GM18909 (cell line): Measurements from ENCODE around the gene C5orf52.

Experiments used
- ATAC-seq: cut with Tn5 transposase; IDR thresholded peaks from one replicate; pipeline ENCODE4 v1.9.1; 2021; ENCODE audit warnings: mild to moderate bottlenecking; ENCODE audit not compliant: unreplicated experiment, poor library complexity

The C5orf52 gene

DNA sequence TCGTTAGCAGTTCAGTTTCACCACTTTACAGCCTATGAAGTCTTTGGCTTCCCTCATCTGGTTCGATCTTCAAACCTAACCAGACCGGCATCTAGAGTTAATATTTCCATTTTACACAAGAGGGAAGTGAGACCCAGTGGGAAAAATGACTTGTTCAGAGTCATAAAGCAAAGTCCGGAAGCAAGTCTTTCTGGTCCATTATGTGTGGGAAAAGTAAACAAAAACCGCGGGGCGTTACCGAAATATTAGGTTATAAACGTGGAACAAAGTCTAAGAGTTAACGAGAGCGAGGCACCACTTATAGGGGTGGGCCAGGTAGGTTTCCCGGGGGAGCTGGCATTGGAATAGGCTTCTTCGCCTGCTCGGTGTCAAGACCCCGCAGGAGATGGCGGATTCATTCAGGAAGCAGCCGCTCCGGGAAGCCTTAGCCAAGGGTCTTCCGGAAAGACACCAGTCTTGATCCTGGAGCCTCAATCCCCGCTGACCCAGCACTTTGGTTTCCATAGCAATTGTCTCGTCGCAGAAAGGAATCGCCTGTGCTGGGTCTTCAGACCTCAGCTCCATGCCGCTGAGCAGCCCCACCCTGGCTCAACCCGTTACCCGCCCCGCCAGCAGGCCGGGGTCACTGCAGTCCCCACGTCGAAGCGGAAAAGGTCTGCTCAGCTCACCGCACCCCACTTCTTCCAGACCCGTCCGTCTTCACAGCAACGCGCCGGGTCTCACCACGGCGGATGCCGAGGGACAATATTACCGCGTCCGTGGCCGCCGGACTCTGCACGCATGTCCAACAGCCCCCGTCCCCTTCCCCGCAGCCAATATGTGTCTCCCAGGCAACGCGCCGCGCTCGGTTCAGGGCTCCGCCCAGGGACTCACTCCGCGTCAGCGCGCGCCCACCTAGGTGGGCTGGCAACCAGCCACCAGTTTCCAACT lies at the start of gene C5orf52:
TSS of gene C5orf52 (plus strand) at position 872 of the 930 bp plus-strand sequence. CDS start 82 bp downstream, outside the sequence.
- ATAC-seq: no peak

DNA sequence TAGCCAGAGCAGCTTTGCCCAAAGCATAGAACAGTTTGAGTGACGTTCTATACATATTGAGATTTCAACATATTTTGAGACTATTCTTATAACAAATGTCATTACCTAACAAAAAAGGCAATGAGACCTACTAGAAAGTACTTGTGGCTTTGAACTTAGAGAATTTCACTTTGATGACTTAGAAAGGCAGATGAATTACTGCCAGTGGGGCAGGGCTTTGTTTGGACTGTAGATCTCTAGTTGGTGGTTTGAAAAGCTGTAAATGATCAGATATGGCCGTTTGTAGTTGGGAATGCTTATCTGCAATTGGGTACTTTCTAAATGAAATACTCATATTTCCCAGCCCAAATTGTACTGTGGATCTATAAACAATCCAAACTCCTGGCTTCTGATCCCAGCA lies 47.2 kb upstream of the C5orf52 start:
- ATAC-seq: no peak

DNA sequence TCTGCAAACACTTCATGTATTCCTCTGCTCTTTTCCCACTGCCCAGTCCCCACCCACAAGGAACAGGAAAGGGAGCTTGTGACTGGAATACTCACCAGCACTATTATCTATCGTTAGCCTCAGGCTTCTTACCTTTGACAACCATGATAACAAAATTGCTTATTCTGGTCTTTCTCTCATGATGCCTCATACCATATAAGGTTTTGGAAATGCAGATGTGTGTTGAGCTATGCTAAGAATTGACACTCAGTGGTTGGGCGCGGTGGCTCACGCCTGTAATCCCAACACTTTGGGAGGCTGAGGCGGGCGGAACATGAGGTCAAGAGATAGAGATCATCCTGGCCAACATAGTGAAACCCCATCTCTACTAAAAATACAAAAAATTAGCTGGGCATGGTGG lies 44.5 kb upstream of the C5orf52 start:
- ATAC-seq: no peak

DNA sequence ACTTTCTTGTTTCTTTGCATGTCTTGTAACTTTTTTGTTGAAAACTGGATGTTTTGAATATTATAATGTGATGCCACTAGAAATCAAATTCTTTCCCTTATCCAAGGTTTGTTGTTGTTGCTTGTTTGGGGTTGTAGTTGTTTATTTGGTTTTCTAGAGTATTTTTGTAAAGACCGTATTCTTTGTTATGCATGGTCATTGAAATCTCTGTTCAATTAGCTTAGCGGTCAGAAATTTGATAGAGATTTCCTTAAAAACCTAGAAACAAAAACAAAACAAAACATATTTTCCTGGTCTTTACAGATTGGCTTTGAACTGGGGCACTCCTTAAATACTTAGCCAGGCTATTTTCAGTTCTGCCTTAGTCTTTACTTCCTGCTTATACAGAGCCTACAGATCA lies 41.0 kb upstream of the C5orf52 start:
- no peak for ATAC-seq

DNA sequence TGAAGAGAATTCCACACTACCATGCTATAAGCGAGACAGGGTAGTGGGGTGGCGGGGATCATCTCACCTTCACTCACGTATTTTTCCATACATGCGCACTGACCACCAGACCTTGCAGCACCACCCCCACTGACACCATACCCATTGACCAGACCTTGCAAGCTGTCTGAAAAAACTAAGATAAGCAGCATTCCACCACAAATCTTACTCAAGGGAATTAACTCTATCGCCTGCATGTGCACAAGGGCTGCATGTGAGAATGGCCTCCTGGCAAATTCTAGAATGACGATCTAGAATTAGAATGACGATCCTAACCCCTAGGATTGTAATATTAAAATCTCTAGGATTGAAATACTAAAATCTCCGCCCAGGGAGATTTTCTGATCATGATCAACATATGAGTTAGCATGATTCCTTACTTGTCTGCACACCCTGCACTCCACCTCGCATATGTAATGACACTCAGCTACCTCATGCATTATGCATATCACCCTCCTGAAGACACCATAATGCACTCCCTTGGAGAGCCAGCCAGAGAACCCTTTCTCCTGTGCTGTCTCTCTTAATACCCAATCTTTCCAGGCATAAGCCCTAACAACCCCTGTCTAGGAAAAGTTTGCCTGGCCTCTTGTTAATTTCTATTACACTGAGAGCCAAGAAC lies 30.8 kb upstream of the C5orf52 start:
- ATAC-seq: no peak

DNA sequence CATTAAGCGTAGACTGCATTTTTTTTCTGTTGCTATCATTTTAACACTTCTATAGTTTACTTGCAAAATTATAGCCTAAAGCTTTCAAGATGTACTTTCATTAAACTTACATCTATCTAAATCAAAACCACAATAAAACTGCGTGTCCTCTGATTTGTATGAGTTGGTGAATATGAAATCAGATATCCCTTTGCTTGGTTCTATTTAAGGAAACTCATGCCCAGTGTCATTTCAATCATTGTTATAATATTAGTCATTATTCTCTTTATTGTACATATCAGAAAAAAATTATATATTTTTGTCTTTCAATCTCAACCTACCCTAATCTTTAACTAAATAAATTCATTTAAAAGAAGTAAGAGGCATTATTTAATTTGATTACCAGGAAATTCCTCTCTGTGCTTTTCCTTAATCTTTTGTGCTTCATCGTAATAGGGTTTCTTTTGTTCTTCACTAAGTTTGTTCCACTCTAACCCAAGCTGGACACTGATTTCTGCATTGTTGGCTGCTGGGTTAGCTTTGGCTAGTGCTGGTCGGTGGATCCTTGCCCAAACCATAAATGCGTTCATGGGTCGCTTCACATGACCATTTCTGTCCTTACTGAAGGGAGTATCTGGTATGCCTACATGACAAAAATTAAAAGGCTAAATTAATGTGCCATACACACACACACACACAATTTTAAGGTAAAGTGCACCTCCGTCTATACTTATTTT lies 22.9 kb upstream of the C5orf52 start:
- ATAC-seq: no peak

DNA sequence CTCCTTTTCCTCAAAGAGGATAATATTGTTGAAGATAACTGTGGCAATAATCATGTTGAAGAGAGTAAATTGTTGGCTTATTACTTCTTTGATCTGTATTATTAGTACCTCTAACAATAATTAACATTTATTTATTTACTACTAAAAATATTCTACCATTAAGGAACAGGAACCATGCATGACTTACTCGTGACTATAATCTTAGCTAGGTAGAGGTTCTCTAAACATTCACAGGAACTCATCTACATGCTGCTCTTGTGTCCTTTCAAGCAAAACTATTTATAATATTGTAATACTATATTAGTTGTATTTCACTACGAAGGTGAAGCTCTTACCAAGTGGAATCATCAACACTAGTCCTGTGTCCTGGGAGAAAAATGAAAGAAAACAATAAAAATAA lies 22.2 kb upstream of the C5orf52 start:
- no peak for ATAC-seq

DNA sequence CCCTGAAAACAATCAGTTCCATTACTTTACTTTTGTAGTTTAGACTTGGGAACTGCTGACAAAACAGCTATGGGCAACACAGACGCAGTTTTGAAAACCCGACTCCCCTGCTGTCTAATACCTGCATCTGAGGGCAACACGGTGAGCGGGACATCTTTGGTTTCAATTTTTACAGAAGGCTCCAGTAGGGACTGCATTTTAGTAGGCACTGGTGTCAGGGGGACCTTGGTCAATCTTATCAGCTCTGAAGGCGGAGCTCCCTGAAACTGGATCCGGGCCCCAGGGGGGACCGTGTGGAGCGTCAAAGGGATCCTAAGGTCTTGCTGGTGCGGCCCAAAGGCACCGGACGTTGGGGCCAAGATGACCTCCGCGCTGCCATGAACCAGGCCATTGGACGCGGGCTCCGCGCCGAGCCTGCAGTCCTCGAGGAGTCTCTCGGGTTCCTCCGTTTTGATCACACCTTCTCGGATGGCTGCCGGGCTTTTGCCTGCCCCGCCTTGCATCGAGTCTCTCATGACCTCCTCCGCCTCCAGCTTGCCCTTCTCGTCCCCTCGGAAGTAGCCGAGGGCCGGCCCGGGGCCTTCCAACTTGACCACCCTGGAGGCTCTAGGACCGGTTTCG lies 20.2 kb upstream of the C5orf52 start:
- ATAC-seq: no peak

DNA sequence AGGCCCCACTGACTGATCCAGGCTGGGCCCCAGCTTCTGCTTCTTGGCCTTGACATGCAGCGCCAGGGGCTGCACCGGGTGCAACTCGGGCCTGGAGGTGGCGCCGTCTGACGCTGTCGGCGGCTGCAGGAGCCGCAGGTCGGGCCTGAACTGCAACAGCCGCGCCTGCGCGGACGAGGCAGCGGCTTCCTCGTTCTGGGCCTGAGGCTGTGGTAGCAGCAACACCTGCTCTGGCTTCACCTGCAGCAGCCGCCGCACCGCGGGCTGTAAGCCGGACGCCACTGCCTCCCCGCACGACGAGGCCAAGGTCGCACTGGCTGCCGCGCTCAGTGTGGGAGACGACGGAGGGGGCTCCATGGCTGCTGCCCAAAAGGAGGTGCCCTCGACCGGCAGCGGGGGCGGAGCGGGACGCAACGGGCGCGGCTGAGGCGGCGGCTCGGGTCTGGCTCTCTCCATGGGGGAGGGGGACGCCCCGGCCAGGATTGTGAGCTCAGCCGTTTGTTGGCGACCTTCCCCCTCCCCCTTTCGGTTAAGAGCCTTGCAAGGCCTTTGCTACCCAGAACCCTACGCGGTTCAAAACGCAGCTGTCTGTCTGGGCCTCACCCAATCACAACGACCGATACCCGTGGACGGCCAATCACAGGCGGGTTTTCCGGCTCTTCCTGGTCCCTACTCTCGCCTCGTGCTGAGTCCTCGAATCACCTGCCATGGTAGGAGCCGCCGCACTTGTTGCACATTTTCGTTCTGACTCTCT lies 19.5 kb upstream of the C5orf52 start:
- peak; percentile 81 for ATAC-seq

DNA sequence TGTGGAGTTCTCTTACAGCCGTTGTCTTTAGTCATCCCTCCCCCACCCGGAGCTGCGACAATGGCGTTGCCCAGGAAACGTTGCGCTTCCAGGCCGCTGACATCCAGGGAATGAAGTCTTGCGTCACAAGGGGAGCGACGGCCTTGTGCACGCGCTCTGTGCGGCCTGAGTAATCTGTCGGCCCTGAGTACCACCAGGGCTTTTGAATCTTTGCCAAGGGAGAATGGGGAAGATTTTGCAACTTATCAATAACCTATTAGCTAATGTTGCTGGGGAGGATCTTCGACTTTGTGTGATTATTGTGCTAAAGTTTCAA lies 19.0 kb upstream of the C5orf52 start, which contains the start of gene SOX30:
TSS of gene SOX30 (minus strand) at position 62 of the 316 bp plus-strand sequence. CDS start 360 bp downstream, outside the sequence.
- ATAC-seq: no peak

DNA sequence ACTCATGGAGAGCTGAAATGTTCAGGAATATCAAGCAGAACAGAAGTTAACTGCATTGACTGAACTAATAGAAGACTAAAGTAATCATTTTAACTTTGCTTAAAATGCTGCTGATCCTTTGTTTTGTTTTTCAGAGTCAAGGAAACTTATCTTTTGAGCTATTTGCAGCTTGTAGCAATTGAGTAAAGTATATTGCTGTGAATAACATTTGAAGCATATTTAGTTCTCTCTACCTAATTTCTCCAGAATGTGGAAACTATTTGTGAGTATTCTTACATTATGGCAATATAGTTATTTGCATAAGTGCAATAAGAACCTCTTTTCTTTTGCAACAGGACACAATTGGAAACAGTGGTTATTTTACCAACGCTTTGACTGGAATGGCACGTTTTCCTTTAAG lies 13.8 kb upstream of the C5orf52 start:
- ATAC-seq: no peak

DNA sequence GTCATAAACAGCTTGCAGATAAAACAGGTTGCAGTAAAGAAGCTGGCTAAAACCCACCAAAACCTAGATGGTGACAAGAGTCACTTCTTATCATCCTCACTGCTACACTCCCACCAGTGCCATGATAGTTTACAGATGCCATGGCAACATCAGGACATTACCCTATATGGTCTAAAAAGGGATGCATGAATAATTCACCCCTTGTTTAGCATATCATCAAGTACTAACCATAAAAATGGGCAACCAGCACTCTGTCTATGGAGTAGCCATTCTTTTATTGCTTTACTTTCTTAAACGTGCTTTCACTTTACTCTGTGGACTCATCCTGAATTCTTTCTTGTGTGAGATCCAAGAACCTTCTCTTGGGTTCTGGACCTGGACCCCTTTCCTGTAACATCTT lies 12.4 kb upstream of the C5orf52 start:
- ATAC-seq: no peak

DNA sequence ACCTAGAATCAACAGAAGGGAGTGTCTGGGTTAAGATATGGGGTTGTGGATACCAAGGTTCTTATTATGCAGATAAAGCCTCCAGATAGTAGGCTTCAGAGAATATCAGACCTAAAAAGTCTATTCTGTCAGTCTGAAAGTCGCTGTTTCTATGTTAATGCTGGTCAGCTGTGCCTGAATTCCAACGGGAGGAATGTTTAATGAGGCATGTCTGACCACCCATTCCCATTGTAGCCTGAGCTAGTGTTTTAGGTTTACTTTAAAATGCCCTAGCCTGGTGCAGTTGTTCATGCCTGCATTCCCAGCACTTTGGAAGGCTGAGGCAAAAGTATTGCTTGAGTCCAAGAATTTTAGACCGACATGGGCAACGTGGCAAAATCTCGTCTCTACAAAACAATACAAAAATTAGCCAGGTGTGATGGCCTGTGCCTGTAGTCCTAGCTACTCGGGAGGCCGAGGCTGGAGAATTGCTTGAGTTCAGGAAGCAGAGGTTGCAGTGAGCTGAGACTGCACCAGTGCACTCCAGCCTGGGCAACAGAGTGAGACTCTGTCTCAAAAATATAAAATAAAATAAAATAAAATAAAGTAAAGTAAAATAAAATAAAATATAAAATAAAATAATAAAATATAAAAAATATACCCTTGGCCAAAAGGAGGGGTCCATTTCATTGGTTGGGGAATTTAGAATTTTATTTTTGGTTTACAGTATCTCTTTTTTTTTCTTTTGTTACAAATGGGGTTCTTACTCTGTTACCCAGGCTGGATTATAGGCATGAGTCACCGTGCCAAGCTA lies 11.3 kb upstream of the C5orf52 start:
- no peak for ATAC-seq

DNA sequence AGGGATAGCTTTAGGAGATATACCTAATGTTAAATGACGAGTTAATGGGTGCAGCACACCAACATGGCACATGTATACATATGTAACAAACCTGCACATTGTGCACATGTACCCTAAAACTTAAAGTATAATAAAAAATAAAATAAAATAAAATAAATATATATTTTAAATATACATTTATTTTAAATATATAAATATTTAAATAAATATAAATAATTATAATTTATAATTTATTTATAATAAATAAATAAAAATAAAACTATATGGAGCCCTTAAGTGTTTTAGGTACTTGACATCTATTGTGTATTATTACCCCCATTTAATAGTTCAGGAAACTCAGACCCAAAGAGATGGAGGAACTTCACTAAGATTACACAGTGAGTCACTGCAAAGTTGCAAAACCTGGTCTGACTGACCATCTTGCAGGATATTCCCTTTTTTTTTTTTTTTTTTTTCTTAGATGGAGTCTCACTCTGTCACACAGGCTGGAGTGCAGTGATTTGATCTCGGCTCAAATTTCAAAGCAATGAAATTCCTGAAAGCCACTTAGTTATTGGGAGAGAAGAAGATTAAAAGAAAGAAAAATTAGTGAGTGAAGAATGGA lies 5.8 kb upstream of the C5orf52 start:
- ATAC-seq: no peak

DNA sequence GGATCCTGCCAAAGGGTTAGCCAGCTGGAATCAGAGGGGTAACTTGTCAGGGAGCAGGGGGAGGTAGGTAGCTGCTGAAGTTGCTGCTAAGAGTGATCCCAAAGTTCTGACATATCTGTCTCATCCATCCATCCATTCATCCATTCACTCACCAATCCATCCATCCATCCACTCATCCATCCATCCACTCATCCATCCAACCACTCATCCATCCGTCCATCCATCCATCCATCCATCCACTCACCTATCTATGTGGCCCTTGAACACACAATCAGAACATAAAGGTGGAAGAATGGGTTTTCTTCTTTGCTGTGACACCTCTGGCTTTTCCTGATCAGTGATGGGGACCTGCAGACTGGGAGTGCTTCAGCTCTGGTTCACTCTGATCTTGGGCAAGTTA lies 3.0 kb upstream of the C5orf52 start:
- no peak for ATAC-seq

DNA sequence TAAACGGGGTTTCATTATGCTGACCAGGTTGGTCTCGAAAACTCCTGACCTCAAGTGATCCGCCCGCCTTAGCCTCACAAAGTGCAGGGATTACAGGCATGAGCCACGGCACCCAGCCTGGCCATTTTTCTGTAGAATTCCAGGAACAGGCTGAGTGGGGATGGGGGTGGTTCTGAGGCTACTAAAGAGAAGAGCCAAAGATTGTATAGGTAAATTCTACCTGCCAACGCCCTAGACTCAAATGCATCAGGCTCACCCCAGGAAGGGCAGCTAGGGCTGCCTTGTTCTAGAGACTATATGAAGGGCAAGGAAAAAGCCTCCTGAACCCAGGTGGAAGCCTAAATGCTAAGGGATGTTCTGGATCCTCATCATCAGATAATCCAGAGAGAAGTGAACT lies 1.6 kb upstream of the C5orf52 start:
- ATAC-seq: no peak

DNA sequence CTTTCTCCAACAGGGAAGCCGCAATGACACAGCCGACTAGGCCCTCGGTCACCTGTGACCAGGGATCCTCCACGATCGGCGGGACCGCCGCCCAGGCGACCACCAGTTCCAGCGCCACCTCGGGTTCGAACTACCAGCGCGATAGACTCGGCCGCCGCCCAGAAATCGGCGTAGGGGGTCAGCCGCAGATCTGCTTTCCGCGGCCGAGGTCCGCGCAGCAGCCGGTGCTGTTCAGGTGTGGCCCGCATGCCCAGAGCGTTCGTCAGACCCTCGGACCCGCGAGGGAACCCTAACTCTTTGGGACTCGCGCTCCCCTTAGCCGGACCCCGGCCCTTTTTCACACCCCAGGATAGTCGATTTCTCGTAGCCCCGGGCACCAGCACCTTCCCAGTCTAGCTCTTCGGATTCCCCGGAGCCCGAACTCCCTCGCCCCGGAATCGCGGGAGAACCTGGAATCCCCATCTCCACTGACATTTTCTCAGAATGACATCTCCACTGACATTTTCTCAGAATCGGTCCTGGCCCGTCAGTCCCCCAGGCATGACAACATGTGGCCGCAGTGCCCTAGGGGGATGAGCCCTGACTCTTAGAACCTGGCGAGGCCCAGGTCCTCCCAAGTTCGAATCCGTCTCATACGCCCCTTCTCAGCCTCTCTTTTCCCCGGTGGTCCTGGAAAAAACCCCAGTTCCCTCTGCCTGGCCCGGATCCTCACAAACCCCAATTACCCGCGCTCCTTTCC lies 428 bp downstream of the C5orf52 start:
- ATAC-seq: no peak

DNA sequence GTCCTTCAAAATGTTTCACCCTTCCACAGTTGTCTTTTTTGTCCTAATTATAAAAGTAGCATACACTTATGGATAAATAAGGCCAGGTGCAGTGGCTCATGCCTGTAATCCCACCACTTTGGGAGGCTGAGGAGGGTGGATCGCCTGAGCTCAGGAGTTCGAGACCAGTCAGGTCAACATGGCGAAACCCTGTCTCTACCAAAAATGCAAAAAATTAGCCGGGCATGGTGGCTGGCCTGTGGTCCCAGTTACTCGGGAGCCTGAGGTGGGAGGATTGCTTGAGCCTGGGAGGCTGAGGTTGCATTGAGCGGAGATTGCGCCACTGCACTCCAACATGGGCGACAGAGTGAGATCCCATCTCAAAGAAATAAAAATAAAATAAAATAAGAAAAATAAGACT lies 1.6 kb downstream of the C5orf52 start:
- ATAC-seq: no peak
